GM23248 (cell line): ENCODE results near the gene ST7.

Experiments
- EZH2 ChIP-seq: fragments of 200-600 bp; sonication (generic); IDR thresholded peaks from 2 replicates; pipeline ENCODE4 v1.6.1; 2018; ENCODE audit warnings: antibody characterized with exemption, mild to moderate bottlenecking; ENCODE audit not compliant: insufficient read depth, poor library complexity, severe bottlenecking
- EZH2phosphoT487 ChIP-seq: fragments of 200-600 bp; sonication (generic); IDR thresholded peaks from 2 replicates; pipeline ENCODE4 v1.6.1; 2018; ENCODE audit warnings: antibody characterized with exemption, moderate library complexity, mild to moderate bottlenecking, low read depth; ENCODE audit not compliant: insufficient read depth

DNA sequence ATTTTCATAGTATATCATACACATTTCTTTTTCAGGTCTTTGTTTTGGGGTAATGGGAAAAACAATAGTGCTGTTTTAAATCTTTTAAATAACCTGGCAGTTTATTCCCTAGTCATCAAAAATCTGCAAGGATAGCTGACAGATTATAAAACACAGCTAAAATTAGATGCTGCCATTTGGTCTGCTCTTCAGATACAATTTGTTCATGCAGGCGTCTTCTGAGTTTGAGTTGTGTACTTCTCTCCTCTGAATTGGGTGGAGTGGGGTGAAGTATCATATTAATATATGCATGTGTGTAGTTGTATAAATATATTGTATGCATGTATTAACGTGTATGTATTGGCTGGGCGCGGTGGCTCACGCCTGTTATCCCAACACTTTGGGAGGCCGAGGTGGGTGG, 42.9 kb upstream of the ST7 start:
- TF ChIP-seq EZH2phosphoT487 = no peak
- no peak for TF ChIP-seq EZH2
